BJ (cell line): ENCODE results near the gene NFE2L3. TPM values are rescaled to one million over a fixed set of nuclear protein-coding genes. Genes with fewer than 3 reads are reported as not detected.

ENCODE experiments used
- CTCF ChIA-PET: fragments of 350-600 bp; formaldehyde crosslinking; extraction: SDS; loops from one replicate; lab custom pipeline; 2021; ENCODE audit warnings: antibody characterized with exemption, inconsistent platforms; lab: Yijun Ruan, JAX
- POLR2A ChIA-PET: fragments of 300-600 bp; sonication (Branson Sonifier 250); formaldehyde crosslinking; extraction: SDS; loops from one replicate; lab custom pipeline; 2021; ENCODE audit warnings: antibody characterized with exemption; lab: Charles Lee
- DNase-seq: peaks from one replicate; pipeline ENCODE4 v3.0.0-alpha.2; 2011; ENCODE audit warnings: low read depth
- H3K27me3 ChIP-seq: 2 replicates; pipeline ENCODE4 v1.6.0; 2011; ENCODE audit warnings: low read length; ENCODE audit not compliant: control insufficient read depth, insufficient read depth
- H3K36me3 ChIP-seq: 2 replicates; pipeline ENCODE4 v1.5.1; 2011; ENCODE audit warnings: low read length; ENCODE audit not compliant: control insufficient read depth, insufficient read depth
- H3K4me3 ChIP-seq: 2 replicates; pipeline ENCODE4 v1.5.1; 2011; ENCODE audit warnings: low read depth, mild to moderate bottlenecking, control low read depth, low read length
- polyA plus RNA-seq: library from polyadenylated mRNA; depleted of rRNA; stranded (reverse); fragments of >200 nt; gene quantifications from 2 replicates; pipeline ENCODE4 v1.2.3, GENCODE V29; 2011
- TF ChIP-seq, protein P1 (sequence below): IDR thresholded peaks from 2 replicates; pipeline ENCODE4 v1.5.1; 2011; ENCODE audit warnings: low read depth, mild to moderate bottlenecking, control low read depth, inconsistent platforms, low read length, moderate library complexity; ENCODE audit not compliant: insufficient read depth

Gene NFE2L3
- polyA plus RNA-seq, 1 experiment, result 2.6 TPM

DNA sequence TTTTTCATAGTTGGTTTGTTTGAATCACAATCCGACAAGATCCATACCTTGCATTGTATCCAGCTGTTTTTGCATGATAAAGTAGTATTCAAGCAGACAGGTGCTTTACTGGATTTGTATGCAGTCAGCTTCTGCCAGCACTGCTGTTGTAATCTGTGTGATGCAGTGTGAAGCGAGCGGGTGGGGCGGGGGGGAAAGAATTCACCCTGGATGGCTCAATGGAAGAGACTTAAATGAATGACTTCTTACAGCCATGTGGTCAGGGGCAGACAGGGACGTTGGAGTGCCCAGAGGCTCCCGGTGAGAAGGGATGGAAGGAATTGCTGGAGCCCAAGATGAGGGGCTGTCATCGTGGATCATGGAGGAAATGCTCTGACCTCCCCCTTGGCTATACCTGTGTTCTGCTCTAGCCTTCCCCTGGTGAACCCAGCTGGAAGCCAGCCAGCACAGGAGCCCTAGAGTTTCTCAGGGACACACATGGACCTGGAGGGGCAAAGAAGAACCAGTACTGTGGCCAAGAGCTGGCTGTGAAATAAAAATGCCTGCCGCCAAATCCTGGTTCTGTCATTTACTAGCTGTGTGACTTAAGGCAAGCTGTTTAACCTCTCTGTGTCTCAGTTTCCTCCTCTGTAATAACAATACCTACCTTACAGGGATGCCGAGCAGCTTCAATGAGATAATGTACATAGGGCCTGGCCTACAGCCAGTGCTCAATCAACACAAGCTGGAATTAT, 14.1 kb downstream of the NFE2L3 start:
- TF ChIP-seq, protein P1, sequence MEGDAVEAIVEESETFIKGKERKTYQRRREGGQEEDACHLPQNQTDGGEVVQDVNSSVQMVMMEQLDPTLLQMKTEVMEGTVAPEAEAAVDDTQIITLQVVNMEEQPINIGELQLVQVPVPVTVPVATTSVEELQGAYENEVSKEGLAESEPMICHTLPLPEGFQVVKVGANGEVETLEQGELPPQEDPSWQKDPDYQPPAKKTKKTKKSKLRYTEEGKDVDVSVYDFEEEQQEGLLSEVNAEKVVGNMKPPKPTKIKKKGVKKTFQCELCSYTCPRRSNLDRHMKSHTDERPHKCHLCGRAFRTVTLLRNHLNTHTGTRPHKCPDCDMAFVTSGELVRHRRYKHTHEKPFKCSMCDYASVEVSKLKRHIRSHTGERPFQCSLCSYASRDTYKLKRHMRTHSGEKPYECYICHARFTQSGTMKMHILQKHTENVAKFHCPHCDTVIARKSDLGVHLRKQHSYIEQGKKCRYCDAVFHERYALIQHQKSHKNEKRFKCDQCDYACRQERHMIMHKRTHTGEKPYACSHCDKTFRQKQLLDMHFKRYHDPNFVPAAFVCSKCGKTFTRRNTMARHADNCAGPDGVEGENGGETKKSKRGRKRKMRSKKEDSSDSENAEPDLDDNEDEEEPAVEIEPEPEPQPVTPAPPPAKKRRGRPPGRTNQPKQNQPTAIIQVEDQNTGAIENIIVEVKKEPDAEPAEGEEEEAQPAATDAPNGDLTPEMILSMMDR, result no peak
- H3K36me3 ChIP-seq, result no peaks in the 10 kb centered on the region
- H3K27me3 ChIP-seq, result no peaks in the 10 kb centered on the region
- H3K4me3 ChIP-seq, result no peak overlapping the region
- ChIA-PET POLR2A (no interaction called here), CTCF (interaction anchor here (0.9 to 1.4 kb wide), 2 partner anchors 10 to 11 kb away, joined by 3 to 6 read pairs; no protein-coding TSS in a partner anchor)
- DNase-seq, result no peak

DNA sequence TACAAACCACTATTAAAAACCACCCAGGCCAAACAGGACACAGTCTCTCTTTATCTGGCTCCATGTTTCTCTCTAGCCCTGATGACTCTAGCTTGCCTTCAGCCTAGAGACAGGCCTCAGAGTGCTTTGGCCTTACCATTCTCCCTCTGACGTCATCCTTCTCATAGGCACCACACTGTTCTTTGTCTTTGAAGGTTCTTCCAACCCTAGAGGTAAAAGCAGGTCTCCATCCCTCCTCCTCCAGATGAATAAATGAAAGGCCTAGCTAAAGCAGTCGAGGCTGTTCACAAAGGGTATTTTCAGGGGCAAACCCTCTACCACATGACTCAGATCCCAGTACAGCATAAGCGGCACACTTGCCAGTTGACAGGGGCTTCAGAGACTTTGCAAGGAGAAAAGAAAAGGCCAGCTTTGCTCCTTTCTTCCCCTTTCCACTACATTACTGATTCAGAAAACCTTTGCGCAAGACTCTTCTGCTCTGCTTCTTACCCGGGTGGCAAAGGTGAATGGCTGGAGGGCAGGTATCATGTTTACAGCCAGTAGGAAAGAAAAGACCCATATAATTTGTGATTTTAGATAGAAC, 14.8 kb downstream of the NFE2L3 start:
- DNase-seq, result no peak
- Histone ChIP-seq H3K27me3 (no peaks in the 10 kb centered on the region), H3K36me3 (no peaks in the 10 kb centered on the region), H3K4me3 (no peak overlapping the region)
- TF ChIP-seq, protein P1, result no peak
- ChIA-PET CTCF (interaction anchor here (1.4 kb wide), 1 partner anchor 11 kb away, joined by 3 read pairs; no protein-coding TSS in a partner anchor), POLR2A (no interaction called here)

GRCh38 chr7:26167303-26167934, 15.4 kb downstream of the NFE2L3 start:
- DNase-seq, result no peak
- H3K4me3 ChIP-seq, result no peak overlapping the region
- no peaks in the 10 kb centered on the region for H3K27me3 ChIP-seq
- CTCF ChIA-PET, result interaction anchor here (1.4 kb wide), 1 partner anchor 12 kb away, joined by 3 read pairs; no protein-coding TSS in a partner anchor
- TF ChIP-seq, protein P1, result no peak
- POLR2A ChIA-PET, result no interaction called here
- H3K36me3 ChIP-seq, result no peaks in the 10 kb centered on the region

GRCh38 chr7:26168458-26169023, 16.5 kb downstream of the NFE2L3 start:
- H3K27me3 ChIP-seq, result no peaks in the 10 kb centered on the region
- ChIA-PET CTCF (no interaction called here), POLR2A (no interaction called here)

More at GRCh38 chr7:26168458-26169023, 16.5 kb downstream of the NFE2L3 start:
- no peak for DNase-seq
- H3K36me3 ChIP-seq, result no peaks in the 10 kb centered on the region
- TF ChIP-seq, protein P1, result no peak
- no peak overlapping the region for H3K4me3 ChIP-seq
